T-cell (primary cell): ENCODE data around the gene FOXM1. TPM values are rescaled to one million over a fixed set of nuclear protein-coding genes. Genes with fewer than 3 reads are reported as not detected.

Experiments
- ATAC-seq, 4 experiments: fragments of 200-7000 bp in 3 of 4; fragments of 150-1000 bp in 1 of 4; cut with Tn5 transposase; replicated peaks in 1 of 4; 1 replicate in 3 of 4; 2 replicates in 1 of 4; pipeline ENCODE4 v1.10.0; 2021; ENCODE audit warnings: moderate library complexity in 3 of 4, mild to moderate bottlenecking in 2 of 4, moderate number of reproducible peaks in 1 of 4
- CTCF ChIA-PET, 2 donors: fragments of 300-600 bp; sonication (Branson Sonifier 250); formaldehyde crosslinking; loops; one replicate each; lab custom pipeline; 2022; ENCODE audit warnings: antibody characterized with exemption in 2 of 2; lab: Charles Lee
- POLR2A ChIA-PET, 2 donors: fragments of 300-600 bp; sonication (Branson Sonifier 250); formaldehyde crosslinking; loops; one replicate each; lab custom pipeline; 2022; ENCODE audit warnings: antibody characterized with exemption in 2 of 2; lab: Charles Lee
- DNase-seq, 35 experiments: peaks; one replicate each; pipeline versions ENCODE4 v3.0.0 to v3.0.0-alpha.2; 2013 to 2023
- H3K27ac ChIP-seq: one replicate; pipeline ENCODE4 v1.5.1; 2013; ENCODE audit warnings: low read length
- H3K27me3 ChIP-seq, 2 experiments: replicated peaks in 1 of 2; 1 replicate in 1 of 2; 2 replicates in 1 of 2; pipeline versions ENCODE4 v1.6.1 to v1.7.0; 2013; ENCODE audit warnings: low read length in 1 of 2, mixed read lengths in 1 of 2; ENCODE audit not compliant: control insufficient read depth in 2 of 2, insufficient read depth in 2 of 2; ENCODE audit errors: extremely low read depth in 1 of 2
- H3K36me3 ChIP-seq, 2 donors: 1 replicate in 1 of 2; 2 replicates in 1 of 2; pipeline versions ENCODE4 v1.6.1 to v1.7.0; 2013; ENCODE audit warnings: low read length in 1 of 2; ENCODE audit not compliant: control insufficient read depth in 2 of 2, insufficient read depth in 1 of 2; ENCODE audit errors: extremely low read depth in 1 of 2
- H3K4me1 ChIP-seq, 2 experiments: 1 replicate in 1 of 2; 2 replicates in 1 of 2; pipeline versions ENCODE4 v1.6.1 to v1.7.0; 2013; ENCODE audit warnings: low read length in 2 of 2, mixed read lengths in 1 of 2; ENCODE audit not compliant: insufficient read depth in 2 of 2, control insufficient read depth in 1 of 2; ENCODE audit errors: extremely low read depth in 1 of 2
- H3K4me3 ChIP-seq, 2 donors: 1 replicate in 1 of 2; 2 replicates in 1 of 2; pipeline versions ENCODE4 v1.5.1 to v1.7.0; 2013; ENCODE audit warnings: mild to moderate bottlenecking in 2 of 2, low read length in 1 of 2, moderate library complexity in 1 of 2; ENCODE audit not compliant: control insufficient read depth in 1 of 2; ENCODE audit errors: extremely low read depth in 1 of 2
- H3K9me3 ChIP-seq: 2 replicates; pipeline ENCODE4 v1.7.0; 2013
- H3K27ac Mint-ChIP-seq, 2 donors: one replicate each; pipeline ENCODE4 v1.8.0; 2020 to 2021; ENCODE audit warnings: mild to moderate bottlenecking in 2 of 2, mixed read lengths in 2 of 2
- H3K27me3 Mint-ChIP-seq, 2 donors: one replicate each; pipeline ENCODE4 v1.8.0; 2021 to 2022; ENCODE audit warnings: mixed read lengths in 2 of 2
- H3K36me3 Mint-ChIP-seq: one replicate; pipeline ENCODE4 v1.8.0; 2021; ENCODE audit warnings: mixed read lengths
- H3K4me1 Mint-ChIP-seq, 3 donors: one replicate each; pipeline ENCODE4 v1.8.0; 2020 to 2022; ENCODE audit warnings: mixed read lengths in 3 of 3, mild to moderate bottlenecking in 1 of 3
- H3K4me3 Mint-ChIP-seq, 3 donors: one replicate each; pipeline ENCODE4 v1.8.0; 2020 to 2022; ENCODE audit warnings: mild to moderate bottlenecking in 3 of 3, mixed read lengths in 3 of 3, moderate library complexity in 3 of 3
- H3K9me3 Mint-ChIP-seq, 3 donors: one replicate each; pipeline ENCODE4 v1.8.0; 2020 to 2022; ENCODE audit warnings: mixed read lengths in 3 of 3
- WGBS: methylation state at CpG from one replicate; pipeline ENCODE4 v1.1.5; 2013; ENCODE audit warnings: missing lambda C conversion rate; ENCODE audit not compliant: insufficient coverage; 5-methylcytosine and 5-hydroxymethylcytosine counted together
- total RNA-seq, 35 experiments: library from RNA in 6 of 35; stranded (reverse) in 6 of 35; fragments of 120-200 nt in 1 of 35; gene quantifications; one replicate each; pipeline versions ENCODE4 v1.2.1 to v1.2.4 and lab custom pipeline; 2013 to 2026

Gene FOXM1
- total RNA-seq, 5 donors from 2014 or later (not counting 1 experiment from before 2014, with no cell fraction given), result 0.82 to 1.6 (median 1.1) TPM

DNA sequence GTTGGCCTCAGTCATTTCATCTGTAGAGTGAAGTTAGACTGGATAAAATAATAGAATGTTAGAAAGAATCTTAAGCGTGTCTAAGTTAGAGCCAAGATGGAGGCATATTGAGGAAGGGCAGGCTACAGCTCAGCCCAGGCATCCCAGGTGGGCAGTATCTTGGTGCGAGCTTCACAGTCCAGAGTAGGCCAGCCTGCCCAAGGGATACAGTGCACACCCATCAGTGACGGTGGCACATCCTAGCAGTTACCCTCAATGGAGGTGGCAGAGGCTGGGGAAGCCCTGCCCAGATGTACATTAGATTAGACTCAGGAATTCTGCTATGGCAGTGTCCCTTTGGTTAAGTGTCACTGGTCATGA, 35.2 kb upstream of the FOXM1 start:
- H3K4me3 Mint-ChIP-seq, result no peak overlapping the region
- no peaks in the 10 kb centered on the region for H3K9me3 ChIP-seq
- no peaks in the 10 kb centered on the region for H3K9me3 Mint-ChIP-seq
- no peaks in the 10 kb centered on the region for H3K27me3 Mint-ChIP-seq
- CTCF ChIA-PET, result no interaction called here
- H3K27me3 ChIP-seq, result no peaks in the 10 kb centered on the region
- POLR2A ChIA-PET, result no interaction called here
- H3K27ac ChIP-seq, result no peak overlapping the region
- peaks cover 32% of the 10 kb centered on the region for H3K36me3 Mint-ChIP-seq
- no peaks in the 10 kb centered on the region for H3K4me1 Mint-ChIP-seq
- DNase-seq (no peak), ATAC-seq (no peak)
- H3K27ac Mint-ChIP-seq, result no peak overlapping the region
- H3K4me3 ChIP-seq, result no peak overlapping the region
- 100% methylated on average over 1 of the region's 3 CpGs for WGBS
- H3K4me1 ChIP-seq, result no peaks in the 10 kb centered on the region
- H3K36me3 ChIP-seq, result peaks cover 3 to 4% of the 10 kb centered on the region in 2 donors

DNA sequence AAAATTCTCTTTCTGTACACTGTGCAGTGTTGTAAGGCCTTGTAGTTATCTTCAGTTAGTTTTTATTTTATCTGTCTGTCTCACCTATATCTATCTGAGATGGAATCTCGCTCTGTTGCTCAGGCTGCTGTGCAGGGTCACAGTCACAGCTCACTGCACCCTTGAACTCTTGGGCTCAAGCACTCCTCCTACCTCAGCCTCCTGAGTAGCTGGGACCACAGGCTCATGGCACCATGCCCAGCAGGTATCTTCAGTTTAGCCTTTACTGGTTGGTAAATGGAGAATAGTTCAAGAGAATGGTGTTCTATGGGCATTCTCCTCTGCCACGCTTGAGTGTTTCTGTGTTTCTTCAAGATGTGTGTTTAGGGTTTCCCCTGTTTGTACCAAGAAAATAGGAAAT, 27.3 kb upstream of the FOXM1 start:
- Mint-ChIP-seq H3K27me3 (no peaks in the 10 kb centered on the region), H3K4me3 (no peak overlapping the region), H3K27ac (no peak overlapping the region), H3K36me3 (no peaks in the 10 kb centered on the region), H3K9me3 (no peaks in the 10 kb centered on the region), H3K4me1 (peaks cover 0 to 1% (median 0%) of the 10 kb centered on the region in 3 donors)
- ChIA-PET CTCF (no interaction called here), POLR2A (no interaction called here)
- no peak overlapping the region for H3K4me3 ChIP-seq
- ATAC-seq (no peak), DNase-seq (no peak)
- no peak overlapping the region for H3K27ac ChIP-seq
- peaks cover 0 to 3% of the 10 kb centered on the region in 2 donors for H3K36me3 ChIP-seq
- H3K27me3 ChIP-seq, result no peaks in the 10 kb centered on the region
- WGBS, result no CpG with 5 or more reads among the region's 2 CpGs
- H3K9me3 ChIP-seq, result no peaks in the 10 kb centered on the region
- H3K4me1 ChIP-seq, result no peaks in the 10 kb centered on the region

DNA sequence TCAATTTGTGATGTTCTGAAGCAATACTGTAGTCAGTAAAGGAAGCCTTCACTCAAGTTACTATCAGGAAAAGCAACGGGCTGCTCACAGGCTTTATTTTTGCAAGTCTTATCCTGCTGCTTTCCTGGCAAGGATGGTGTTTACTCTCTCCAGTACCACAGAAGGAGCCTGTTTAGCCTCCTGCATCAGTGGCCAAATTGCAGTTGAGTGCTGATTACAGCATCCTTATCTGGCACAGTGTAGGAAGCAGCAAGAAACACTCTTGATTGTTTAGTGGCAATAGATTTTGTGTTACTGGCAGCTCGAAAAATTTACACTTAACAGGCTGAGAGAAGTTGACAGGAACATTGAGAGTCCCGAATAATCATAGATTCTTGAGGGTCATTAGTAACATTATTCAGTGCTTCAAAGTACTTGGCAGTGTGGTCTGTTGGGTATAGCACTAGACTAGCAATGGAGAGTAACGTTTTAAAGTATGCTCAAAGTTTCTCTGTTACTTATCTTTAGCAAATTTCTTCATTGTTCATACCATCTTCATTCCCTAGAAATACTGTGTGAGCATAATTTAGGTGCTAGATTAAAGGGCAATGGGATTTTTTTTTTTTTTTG, 25.4 kb upstream of the FOXM1 start:
- Histone ChIP-seq H3K36me3 (no peaks in the 10 kb centered on the region), H3K4me1 (no peaks in the 10 kb centered on the region), H3K27ac (no peak overlapping the region), H3K27me3 (no peaks in the 10 kb centered on the region), H3K9me3 (no peaks in the 10 kb centered on the region), H3K4me3 (no peak overlapping the region)
- Mint-ChIP-seq H3K4me3 (no peak overlapping the region), H3K4me1 (peaks cover 0 to 1% (median 0%) of the 10 kb centered on the region in 3 donors), H3K27ac (no peak overlapping the region), H3K27me3 (no peaks in the 10 kb centered on the region), H3K9me3 (no peaks in the 10 kb centered on the region), H3K36me3 (no peaks in the 10 kb centered on the region)
- ChIA-PET POLR2A (no interaction called here), CTCF (no interaction called here)
- no peak for ATAC-seq
- no peak for DNase-seq
- 92% methylated on average over 2 of the region's 4 CpGs for WGBS

DNA sequence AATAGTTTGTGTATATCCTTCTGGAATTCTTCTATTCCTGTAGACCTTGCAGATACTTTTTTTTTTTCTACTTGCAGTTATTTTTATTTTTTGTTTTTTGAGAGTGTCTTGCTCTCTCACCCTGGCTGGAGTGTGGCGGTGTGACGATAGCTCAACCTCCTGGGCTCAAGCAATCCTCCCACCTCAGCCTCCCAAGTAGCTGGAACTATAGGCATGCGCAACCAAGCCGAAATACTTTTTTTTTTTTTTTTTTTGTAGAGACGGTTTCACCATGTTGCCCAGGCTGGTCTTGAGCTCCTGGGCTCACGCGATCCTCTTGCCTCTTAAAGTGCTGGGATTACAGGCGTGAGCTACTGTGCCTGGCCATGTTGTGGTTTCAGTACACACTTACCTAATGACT, 23.7 kb upstream of the FOXM1 start:
- ChIA-PET CTCF (interaction anchor here (0.5 to 0.7 kb wide), 6 partner anchors 17 to 935 kb away, joined by 3 to 8 read pairs (median 4); no protein-coding TSS in a partner anchor), POLR2A (no interaction called here)
- H3K27me3 Mint-ChIP-seq, result no peaks in the 10 kb centered on the region
- no peaks in the 10 kb centered on the region for H3K9me3 Mint-ChIP-seq
- H3K4me1 Mint-ChIP-seq, result peaks cover 0 to 4% (median 2%) of the 10 kb centered on the region in 3 donors
- no peak overlapping the region for H3K27ac Mint-ChIP-seq
- H3K27ac ChIP-seq, result no peak overlapping the region
- no peaks in the 10 kb centered on the region for H3K27me3 ChIP-seq
- DNase-seq (no peak), ATAC-seq (no peak)
- WGBS, result 100% methylated on average over 3 of the region's 8 CpGs
- H3K4me1 ChIP-seq, result no peaks in the 10 kb centered on the region
- no peaks in the 10 kb centered on the region for H3K36me3 Mint-ChIP-seq
- no peaks in the 10 kb centered on the region for H3K36me3 ChIP-seq
- H3K9me3 ChIP-seq, result no peaks in the 10 kb centered on the region
- H3K4me3 Mint-ChIP-seq, result no peak overlapping the region
- no peak overlapping the region for H3K4me3 ChIP-seq

DNA sequence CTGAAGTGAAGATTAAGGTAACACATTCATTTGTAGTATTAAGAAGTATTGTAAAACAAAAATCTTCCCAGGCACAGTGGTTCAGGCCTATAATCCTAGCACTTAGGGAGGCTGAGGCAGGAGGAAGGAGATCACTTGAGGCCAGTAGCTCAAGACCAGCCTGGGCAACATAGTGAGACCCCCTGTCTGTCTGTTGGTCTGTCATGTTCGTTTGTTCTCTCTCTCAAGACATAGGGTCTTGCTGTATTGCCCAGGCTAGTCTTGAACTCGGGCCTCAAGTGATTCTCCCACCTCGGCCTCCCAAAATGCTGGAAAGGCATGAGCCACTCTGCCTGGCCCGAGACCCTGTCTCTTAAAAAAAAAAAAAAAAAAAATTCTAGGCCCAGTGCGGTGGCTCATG, 20.4 kb upstream of the FOXM1 start:
- H3K4me1 ChIP-seq, result peaks cover 0 to 2% of the 10 kb centered on the region in 2 experiments
- H3K9me3 ChIP-seq, result no peaks in the 10 kb centered on the region
- no peaks in the 10 kb centered on the region for H3K36me3 Mint-ChIP-seq
- ChIA-PET POLR2A (no interaction called here), CTCF (no interaction called here)
- no peak for ATAC-seq
- no peaks in the 10 kb centered on the region for H3K27me3 ChIP-seq
- H3K27me3 Mint-ChIP-seq, result no peaks in the 10 kb centered on the region
- peaks cover 5 to 7% (median 6%) of the 10 kb centered on the region in 3 donors for H3K4me1 Mint-ChIP-seq
- no peaks in the 10 kb centered on the region for H3K9me3 Mint-ChIP-seq
- no peak overlapping the region for H3K27ac Mint-ChIP-seq
- H3K4me3 ChIP-seq, result no peak overlapping the region
- H3K4me3 Mint-ChIP-seq, result no peak overlapping the region
- no peak for DNase-seq
- no peak overlapping the region for H3K27ac ChIP-seq
- WGBS, result 89% methylated on average over 1 of the region's 5 CpGs
- no peaks in the 10 kb centered on the region for H3K36me3 ChIP-seq

DNA sequence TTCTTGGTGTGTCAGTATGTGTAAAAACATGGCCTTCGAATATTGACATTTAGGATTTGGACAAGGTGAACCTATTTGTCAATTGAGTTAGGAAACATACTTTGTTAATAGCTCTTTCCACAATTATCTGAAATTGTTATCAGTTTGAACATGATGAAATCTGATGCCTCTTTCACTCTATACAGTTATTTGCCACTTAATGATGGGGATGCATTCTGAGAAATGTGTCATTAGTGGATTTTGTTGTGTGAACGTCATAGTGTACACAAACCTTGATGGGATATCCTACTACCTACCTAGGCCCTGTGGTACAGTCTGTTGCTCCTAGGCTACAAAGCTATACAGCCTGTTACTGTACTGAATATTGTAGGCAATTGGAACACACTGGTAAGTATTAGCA, 18.5 kb upstream of the FOXM1 start:
- Histone ChIP-seq H3K27ac (no peak overlapping the region), H3K27me3 (no peaks in the 10 kb centered on the region), H3K36me3 (no peaks in the 10 kb centered on the region), H3K4me1 (peaks cover 0 to 12% of the 10 kb centered on the region in 2 experiments), H3K9me3 (no peaks in the 10 kb centered on the region), H3K4me3 (no peak overlapping the region)
- POLR2A ChIA-PET, result interaction anchor here in 1 of 2 donors (0.6 kb wide), 1 partner anchor 1794 kb away, joined by 4 read pairs; no protein-coding TSS in a partner anchor
- no CpG with 5 or more reads among the region's 2 CpGs for WGBS
- H3K4me3 Mint-ChIP-seq, result no peak overlapping the region
- no peaks in the 10 kb centered on the region for H3K27me3 Mint-ChIP-seq
- CTCF ChIA-PET, result no interaction called here
- H3K27ac Mint-ChIP-seq, result no peak overlapping the region
- H3K4me1 Mint-ChIP-seq, result peaks cover 9 to 19% (median 18%) of the 10 kb centered on the region in 3 donors
- no peaks in the 10 kb centered on the region for H3K9me3 Mint-ChIP-seq
- ATAC-seq (no peak), DNase-seq (no peak)
- no peaks in the 10 kb centered on the region for H3K36me3 Mint-ChIP-seq
